Activated T-helper 9 cell treated with anti-CD3 and anti-CD28 coated beads, Interleukin-2, amount 50 U/mL, for 16 hours (primary cell): ENCODE results near the gene ZNF117.
"Not testable (repeated sequence)": the region's sequence is repeated elsewhere in the genome, so short reads cannot be mapped to it uniquely, and the experiment has no call there.

ENCODE experiments used
- DNase-seq: peaks from one replicate; pipeline ENCODE4 v3.0.0-alpha.2; 2020; ENCODE audit warnings: low read depth

The ZNF117 gene

GRCh38 chr7:64997164-64997908 lies 6.5 kb upstream of the ZNF117 start:
- no peak for DNase-seq

GRCh38 chr7:64996305-64996704 lies 5.5 kb upstream of the ZNF117 start:
- DNase-seq: no peak

- DNase-seq: no peak
Measured at GRCh38 chr7:64993901-64994300, 3.1 kb upstream of the ZNF117 start.

GRCh38 chr7:64992971-64993370 lies 2.1 kb upstream of the ZNF117 start:
- DNase-seq: no peak

GRCh38 chr7:64990216-64990615 lies 620 bp downstream of the ZNF117 start:
- DNase-seq: no peak

GRCh38 chr7:64978497-64979203 lies 12.2 kb downstream of the ZNF117 start:
- DNase-seq: no peak

GRCh38 chr7:64965594-64965993 lies 25.2 kb downstream of the ZNF117 start:
- DNase-seq: no peak

- DNase-seq: no peak
Measured at GRCh38 chr7:64959072-64959747, 31.6 kb downstream of the ZNF117 start.

GRCh38 chr7:64951250-64951848 lies 39.5 kb downstream of the ZNF117 start:
- DNase-seq: no peak

- not testable (repeated sequence) for DNase-seq
Measured at GRCh38 chr7:64950673-64951072, 40.2 kb downstream of the ZNF117 start.

- DNase-seq: not testable (repeated sequence)
Measured at GRCh38 chr7:64948774-64949173, 42.1 kb downstream of the ZNF117 start.

- no peak for DNase-seq
Measured at GRCh38 chr7:64947252-64948000, 43.4 kb downstream of the ZNF117 start.

GRCh38 chr7:64946772-64947171 lies 44.1 kb downstream of the ZNF117 start:
- DNase-seq: no peak

- no peak for DNase-seq
Measured at GRCh38 chr7:64945503-64946175, 45.2 kb downstream of the ZNF117 start.

GRCh38 chr7:64944667-64945502 lies 46.0 kb downstream of the ZNF117 start:
- DNase-seq: not testable (repeated sequence)

- DNase-seq: not testable (repeated sequence)
Measured at GRCh38 chr7:64940021-64940420, 50.8 kb downstream of the ZNF117 start.

GRCh38 chr7:64938540-64938939 lies 52.3 kb downstream of the ZNF117 start:
- DNase-seq: no peak

- DNase-seq: no peak
Measured at GRCh38 chr7:64934478-64934877, 56.4 kb downstream of the ZNF117 start.

GRCh38 chr7:64928252-64929187 lies 62.3 kb downstream of the ZNF117 start:
- DNase-seq: not testable (repeated sequence)
